ENCODE results near the gene TIMM17A.
"Not testable (repeated sequence)": the region's sequence is repeated elsewhere in the genome, so short reads cannot be mapped to it uniquely, and the experiment has no call there.

The TIMM17A gene

DNA sequence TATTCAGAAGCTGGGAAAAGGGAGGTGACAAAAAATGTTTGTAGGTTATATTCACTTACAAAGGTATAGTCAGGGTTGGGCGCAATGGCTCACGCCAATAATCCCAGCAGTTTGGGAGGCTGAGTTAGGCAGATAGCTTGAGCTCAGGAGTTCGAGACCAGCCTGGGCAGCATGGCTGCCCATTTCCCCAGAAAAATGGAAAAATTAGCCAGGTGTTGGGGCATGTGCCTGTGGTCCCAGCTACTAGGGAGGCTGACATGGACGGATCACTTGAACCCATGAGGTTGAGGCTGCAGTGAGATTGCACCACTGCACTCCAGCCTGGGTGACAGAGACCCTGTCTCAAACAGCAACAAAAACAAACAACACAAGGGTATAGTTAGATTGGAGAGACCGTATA lies 3.0 kb downstream of the TIMM17A start:
- TF ChIP-seq, protein P1, sequence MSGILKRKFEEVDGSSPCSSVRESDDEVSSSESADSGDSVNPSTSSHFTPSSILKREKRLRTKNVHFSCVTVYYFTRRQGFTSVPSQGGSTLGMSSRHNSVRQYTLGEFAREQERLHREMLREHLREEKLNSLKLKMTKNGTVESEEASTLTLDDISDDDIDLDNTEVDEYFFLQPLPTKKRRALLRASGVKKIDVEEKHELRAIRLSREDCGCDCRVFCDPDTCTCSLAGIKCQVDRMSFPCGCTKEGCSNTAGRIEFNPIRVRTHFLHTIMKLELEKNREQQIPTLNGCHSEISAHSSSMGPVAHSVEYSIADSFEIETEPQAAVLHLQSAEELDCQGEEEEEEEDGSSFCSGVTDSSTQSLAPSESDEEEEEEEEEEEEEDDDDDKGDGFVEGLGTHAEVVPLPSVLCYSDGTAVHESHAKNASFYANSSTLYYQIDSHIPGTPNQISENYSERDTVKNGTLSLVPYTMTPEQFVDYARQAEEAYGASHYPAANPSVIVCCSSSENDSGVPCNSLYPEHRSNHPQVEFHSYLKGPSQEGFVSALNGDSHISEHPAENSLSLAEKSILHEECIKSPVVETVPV (CRISPR knock-in tag; IDR thresholded peaks at IDR 0.05): no peak
- TF ChIP-seq GLIS3 (CRISPR knock-in tag; IDR thresholded peaks at IDR 0.05) (no peak), ZFP30 (CRISPR knock-in tag; IDR thresholded peaks at IDR 0.05) (no peak), PPARA (CRISPR knock-in tag; IDR thresholded peaks at IDR 0.05; ENCODE audit: borderline replicate concordance) (no peak), ZNF565 (CRISPR knock-in tag; conservative IDR thresholded peaks at IDR 0.05; ENCODE audit: low read depth) (no peak), ISL1 (CRISPR knock-in tag; IDR thresholded peaks at IDR 0.05) (no peak), ZC3H10 (CRISPR knock-in tag; IDR thresholded peaks at IDR 0.05) (no peak), TOX (CRISPR knock-in tag; IDR thresholded peaks at IDR 0.05; ENCODE audit: borderline replicate concordance) (no peak), ARNTL (CRISPR knock-in tag; IDR thresholded peaks at IDR 0.05; ENCODE audit: borderline replicate concordance, low read depth) (no peak), ZNF70 (CRISPR knock-in tag; IDR thresholded peaks at IDR 0.05) (no peak), TCF4 (CRISPR knock-in tag; IDR thresholded peaks at IDR 0.05; ENCODE audit: borderline replicate concordance) (no peak), CSDC2 (CRISPR knock-in tag; IDR thresholded peaks at IDR 0.05) (no peak), OSR1 (CRISPR knock-in tag; IDR thresholded peaks at IDR 0.05) (no peak), BACH2 (CRISPR knock-in tag; IDR thresholded peaks at IDR 0.05; ENCODE audit: borderline replicate concordance) (no peak), RARB (CRISPR knock-in tag; IDR thresholded peaks at IDR 0.05) (no peak)
- TF ChIP-seq, protein P2, sequence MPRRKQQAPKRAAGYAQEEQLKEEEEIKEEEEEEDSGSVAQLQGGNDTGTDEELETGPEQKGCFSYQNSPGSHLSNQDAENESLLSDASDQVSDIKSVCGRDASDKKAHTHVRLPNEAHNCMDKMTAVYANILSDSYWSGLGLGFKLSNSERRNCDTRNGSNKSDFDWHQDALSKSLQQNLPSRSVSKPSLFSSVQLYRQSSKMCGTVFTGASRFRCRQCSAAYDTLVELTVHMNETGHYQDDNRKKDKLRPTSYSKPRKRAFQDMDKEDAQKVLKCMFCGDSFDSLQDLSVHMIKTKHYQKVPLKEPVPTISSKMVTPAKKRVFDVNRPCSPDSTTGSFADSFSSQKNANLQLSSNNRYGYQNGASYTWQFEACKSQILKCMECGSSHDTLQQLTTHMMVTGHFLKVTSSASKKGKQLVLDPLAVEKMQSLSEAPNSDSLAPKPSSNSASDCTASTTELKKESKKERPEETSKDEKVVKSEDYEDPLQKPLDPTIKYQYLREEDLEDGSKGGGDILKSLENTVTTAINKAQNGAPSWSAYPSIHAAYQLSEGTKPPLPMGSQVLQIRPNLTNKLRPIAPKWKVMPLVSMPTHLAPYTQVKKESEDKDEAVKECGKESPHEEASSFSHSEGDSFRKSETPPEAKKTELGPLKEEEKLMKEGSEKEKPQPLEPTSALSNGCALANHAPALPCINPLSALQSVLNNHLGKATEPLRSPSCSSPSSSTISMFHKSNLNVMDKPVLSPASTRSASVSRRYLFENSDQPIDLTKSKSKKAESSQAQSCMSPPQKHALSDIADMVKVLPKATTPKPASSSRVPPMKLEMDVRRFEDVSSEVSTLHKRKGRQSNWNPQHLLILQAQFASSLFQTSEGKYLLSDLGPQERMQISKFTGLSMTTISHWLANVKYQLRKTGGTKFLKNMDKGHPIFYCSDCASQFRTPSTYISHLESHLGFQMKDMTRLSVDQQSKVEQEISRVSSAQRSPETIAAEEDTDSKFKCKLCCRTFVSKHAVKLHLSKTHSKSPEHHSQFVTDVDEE (CRISPR knock-in tag; IDR thresholded peaks at IDR 0.05): no peak
- TF ChIP-seq, protein P3, sequence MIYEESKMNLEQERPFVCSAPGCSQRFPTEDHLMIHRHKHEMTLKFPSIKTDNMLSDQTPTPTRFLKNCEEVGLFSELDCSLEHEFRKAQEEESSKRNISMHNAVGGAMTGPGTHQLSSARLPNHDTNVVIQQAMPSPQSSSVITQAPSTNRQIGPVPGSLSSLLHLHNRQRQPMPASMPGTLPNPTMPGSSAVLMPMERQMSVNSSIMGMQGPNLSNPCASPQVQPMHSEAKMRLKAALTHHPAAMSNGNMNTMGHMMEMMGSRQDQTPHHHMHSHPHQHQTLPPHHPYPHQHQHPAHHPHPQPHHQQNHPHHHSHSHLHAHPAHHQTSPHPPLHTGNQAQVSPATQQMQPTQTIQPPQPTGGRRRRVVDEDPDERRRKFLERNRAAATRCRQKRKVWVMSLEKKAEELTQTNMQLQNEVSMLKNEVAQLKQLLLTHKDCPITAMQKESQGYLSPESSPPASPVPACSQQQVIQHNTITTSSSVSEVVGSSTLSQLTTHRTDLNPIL (CRISPR knock-in tag; IDR thresholded peaks at IDR 0.05; ENCODE audit: low read depth): no peak
- TF ChIP-seq, protein P4, sequence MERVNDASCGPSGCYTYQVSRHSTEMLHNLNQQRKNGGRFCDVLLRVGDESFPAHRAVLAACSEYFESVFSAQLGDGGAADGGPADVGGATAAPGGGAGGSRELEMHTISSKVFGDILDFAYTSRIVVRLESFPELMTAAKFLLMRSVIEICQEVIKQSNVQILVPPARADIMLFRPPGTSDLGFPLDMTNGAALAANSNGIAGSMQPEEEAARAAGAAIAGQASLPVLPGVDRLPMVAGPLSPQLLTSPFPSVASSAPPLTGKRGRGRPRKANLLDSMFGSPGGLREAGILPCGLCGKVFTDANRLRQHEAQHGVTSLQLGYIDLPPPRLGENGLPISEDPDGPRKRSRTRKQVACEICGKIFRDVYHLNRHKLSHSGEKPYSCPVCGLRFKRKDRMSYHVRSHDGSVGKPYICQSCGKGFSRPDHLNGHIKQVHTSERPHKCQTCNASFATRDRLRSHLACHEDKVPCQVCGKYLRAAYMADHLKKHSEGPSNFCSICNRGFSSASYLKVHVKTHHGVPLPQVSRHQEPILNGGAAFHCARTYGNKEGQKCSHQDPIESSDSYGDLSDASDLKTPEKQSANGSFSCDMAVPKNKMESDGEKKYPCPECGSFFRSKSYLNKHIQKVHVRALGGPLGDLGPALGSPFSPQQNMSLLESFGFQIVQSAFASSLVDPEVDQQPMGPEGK (CRISPR knock-in tag; IDR thresholded peaks at IDR 0.05; ENCODE audit: borderline replicate concordance): no peak
- TF ChIP-seq, protein P5, sequence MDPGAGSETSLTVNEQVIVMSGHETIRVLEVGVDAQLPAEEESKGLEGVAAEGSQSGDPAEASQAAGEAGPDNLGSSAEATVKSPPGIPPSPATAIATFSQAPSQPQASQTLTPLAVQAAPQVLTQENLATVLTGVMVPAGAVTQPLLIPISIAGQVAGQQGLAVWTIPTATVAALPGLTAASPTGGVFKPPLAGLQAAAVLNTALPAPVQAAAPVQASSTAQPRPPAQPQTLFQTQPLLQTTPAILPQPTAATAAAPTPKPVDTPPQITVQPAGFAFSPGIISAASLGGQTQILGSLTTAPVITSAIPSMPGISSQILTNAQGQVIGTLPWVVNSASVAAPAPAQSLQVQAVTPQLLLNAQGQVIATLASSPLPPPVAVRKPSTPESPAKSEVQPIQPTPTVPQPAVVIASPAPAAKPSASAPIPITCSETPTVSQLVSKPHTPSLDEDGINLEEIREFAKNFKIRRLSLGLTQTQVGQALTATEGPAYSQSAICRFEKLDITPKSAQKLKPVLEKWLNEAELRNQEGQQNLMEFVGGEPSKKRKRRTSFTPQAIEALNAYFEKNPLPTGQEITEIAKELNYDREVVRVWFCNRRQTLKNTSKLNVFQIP (CRISPR knock-in tag; IDR thresholded peaks at IDR 0.05; ENCODE audit: borderline replicate concordance, low read depth): no peak
- ATAC-seq: no peak

DNA sequence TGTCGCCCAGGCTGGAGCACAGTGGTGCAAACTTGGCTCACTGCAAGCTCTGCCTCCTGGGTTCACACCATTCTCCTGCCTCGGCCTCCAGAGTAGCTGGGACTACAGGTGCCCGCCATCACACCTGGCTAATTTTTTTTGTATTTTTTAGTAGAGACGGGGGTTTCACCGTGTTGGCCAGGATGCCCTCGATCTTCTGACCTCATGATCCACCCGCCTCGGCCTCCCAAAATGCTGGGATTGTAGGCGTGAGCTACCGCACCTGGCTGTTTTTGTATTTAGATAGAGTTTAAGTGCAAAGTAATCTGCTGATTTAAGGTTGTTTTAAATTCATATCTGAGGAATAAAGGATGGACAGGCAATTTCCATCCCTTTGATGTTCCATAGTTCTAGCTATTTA lies 7.1 kb downstream of the TIMM17A start:
- ATAC-seq: not testable (repeated sequence)

DNA sequence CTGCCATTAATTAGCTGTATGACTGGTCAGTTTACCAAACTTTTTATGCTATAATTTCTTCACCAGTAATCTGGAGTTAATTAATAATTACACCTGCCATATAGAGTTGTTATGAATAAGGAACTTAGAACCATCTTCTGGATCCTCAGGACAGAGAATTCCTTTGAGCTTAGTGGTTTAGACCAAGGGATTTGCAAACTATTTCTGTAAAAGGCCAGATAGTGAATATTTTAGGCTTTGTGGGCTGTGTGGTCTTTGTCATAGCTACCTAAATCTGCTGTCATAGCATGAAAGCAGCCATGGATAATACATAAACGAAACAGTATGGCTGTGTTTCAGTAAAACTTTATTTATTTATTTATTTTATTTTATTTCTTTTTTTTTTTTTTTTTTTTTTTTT lies 9.0 kb downstream of the TIMM17A start:
- TF ChIP-seq BACH2 (CRISPR knock-in tag; IDR thresholded peaks at IDR 0.05; ENCODE audit: borderline replicate concordance) (no peak), ZC3H10 (CRISPR knock-in tag; IDR thresholded peaks at IDR 0.05) (no peak), ISL1 (CRISPR knock-in tag; IDR thresholded peaks at IDR 0.05) (no peak), TCF4 (CRISPR knock-in tag; IDR thresholded peaks at IDR 0.05; ENCODE audit: borderline replicate concordance) (no peak), OSR1 (CRISPR knock-in tag; IDR thresholded peaks at IDR 0.05) (no peak)
- TF ChIP-seq, protein P2 (CRISPR knock-in tag; IDR thresholded peaks at IDR 0.05): no peak
- TF ChIP-seq, protein P4 (CRISPR knock-in tag; IDR thresholded peaks at IDR 0.05; ENCODE audit: borderline replicate concordance): no peak
- no peak for ATAC-seq

Measured in SK-N-SH treated with all-trans-retinoic acid at 6 μM for 48 hours (cell line).